NB4 (cell line): Measurements from ENCODE around the gene OR2C3.
"Not testable (repeated sequence)": the region's sequence is repeated elsewhere in the genome, so short reads cannot be mapped to it uniquely, and the experiment has no call there.

Experiments used
- DNase-seq: peaks from one replicate; pipeline ENCODE4 v3.0.0; 2010; ENCODE audit warnings: low read depth
- H3K4me3 ChIP-seq: one replicate; pipeline ENCODE4 v1.5.1; 2011; ENCODE audit warnings: mild to moderate bottlenecking, low read depth, low read length, moderate library complexity
- MYC ChIP-seq: IDR thresholded peaks from 2 replicates; pipeline ENCODE4 v1.6.1; 2011; ENCODE audit warnings: low read depth, low read length
- POLR2A ChIP-seq: IDR thresholded peaks from 2 replicates; pipeline ENCODE4 v1.6.1; 2011; ENCODE audit warnings: mild to moderate bottlenecking; ENCODE audit not compliant: insufficient read length; ENCODE audit errors: extremely low read depth
- TF ChIP-seq, protein P1 (sequence below): IDR thresholded peaks from one replicate; pipeline ENCODE4 v1.5.1; 2012; ENCODE audit warnings: low read depth, low read length
- TF ChIP-seq, protein P2 (sequence below): IDR thresholded peaks from 2 replicates; pipeline ENCODE4 v1.6.1; 2011; ENCODE audit warnings: low read depth, low read length

Gene OR2C3

DNA sequence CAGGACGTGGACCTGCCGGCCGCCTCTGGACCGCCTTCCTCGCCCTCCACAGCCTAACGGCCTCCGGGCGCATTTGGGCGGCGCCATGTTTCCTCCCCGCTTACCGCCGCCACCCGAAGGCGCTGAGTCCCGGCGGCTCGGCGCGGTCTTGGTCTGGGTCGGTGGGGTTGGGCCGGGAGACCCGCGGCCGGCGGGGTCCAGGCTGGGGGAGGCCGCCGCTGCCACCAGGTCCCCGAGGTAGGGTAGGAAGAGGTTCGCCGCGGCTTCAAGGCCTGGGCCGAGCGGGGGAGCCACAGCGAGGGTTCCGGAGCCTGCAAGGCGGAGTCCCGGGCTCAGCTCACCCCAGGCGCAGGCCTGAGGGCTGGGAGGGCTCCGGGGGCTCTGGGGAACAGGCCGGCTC, 5.5 kb downstream of the OR2C3 start:
- TF ChIP-seq POLR2A (no peak), MYC (no peak)
- no peak for DNase-seq
- no peak overlapping the region for H3K4me3 ChIP-seq

DNA sequence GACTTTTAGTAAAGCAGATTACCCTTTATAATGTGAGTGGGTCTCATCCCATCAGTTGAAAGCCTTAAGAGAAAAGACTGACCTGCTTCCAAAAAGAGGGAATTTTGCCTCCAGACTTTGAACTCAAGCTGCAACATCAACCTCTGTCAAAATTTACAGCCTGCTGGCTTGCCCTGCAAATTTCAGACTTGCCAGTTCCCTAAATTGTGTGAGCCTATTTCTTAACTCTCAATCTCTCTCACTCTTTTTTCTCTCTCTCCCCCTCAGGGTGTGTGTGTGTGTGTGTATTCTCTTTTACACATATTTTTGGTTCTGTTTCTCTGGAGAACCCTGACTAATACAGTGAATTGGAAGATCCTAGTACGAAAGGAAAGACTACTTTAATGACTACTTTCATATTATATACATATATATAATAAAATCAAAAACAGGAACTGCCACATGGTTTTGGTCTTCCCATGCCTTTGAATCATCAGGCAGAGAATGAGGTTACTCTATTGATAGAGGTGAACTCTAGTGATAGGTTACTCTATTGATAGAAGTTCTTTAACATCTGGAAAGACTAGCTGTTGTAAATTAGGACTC, 6.4 kb downstream of the OR2C3 start:
- TF ChIP-seq, protein P1, sequence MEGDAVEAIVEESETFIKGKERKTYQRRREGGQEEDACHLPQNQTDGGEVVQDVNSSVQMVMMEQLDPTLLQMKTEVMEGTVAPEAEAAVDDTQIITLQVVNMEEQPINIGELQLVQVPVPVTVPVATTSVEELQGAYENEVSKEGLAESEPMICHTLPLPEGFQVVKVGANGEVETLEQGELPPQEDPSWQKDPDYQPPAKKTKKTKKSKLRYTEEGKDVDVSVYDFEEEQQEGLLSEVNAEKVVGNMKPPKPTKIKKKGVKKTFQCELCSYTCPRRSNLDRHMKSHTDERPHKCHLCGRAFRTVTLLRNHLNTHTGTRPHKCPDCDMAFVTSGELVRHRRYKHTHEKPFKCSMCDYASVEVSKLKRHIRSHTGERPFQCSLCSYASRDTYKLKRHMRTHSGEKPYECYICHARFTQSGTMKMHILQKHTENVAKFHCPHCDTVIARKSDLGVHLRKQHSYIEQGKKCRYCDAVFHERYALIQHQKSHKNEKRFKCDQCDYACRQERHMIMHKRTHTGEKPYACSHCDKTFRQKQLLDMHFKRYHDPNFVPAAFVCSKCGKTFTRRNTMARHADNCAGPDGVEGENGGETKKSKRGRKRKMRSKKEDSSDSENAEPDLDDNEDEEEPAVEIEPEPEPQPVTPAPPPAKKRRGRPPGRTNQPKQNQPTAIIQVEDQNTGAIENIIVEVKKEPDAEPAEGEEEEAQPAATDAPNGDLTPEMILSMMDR: no peak
- TF ChIP-seq, protein P2, sequence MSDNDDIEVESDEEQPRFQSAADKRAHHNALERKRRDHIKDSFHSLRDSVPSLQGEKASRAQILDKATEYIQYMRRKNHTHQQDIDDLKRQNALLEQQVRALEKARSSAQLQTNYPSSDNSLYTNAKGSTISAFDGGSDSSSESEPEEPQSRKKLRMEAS: no peak
- TF ChIP-seq POLR2A (no peak), MYC (no peak)
- peak; percentile 13 for DNase-seq
- no peak overlapping the region for H3K4me3 ChIP-seq

GRCh38 chr1:247528812-247529474, 7.3 kb downstream of the OR2C3 start:
- no peak for TF ChIP-seq MYC
- TF ChIP-seq, protein P2: no peak
- TF ChIP-seq POLR2A: no peak
- TF ChIP-seq, protein P1: no peak
- no peak overlapping the region for H3K4me3 ChIP-seq
- no peak for DNase-seq

DNA sequence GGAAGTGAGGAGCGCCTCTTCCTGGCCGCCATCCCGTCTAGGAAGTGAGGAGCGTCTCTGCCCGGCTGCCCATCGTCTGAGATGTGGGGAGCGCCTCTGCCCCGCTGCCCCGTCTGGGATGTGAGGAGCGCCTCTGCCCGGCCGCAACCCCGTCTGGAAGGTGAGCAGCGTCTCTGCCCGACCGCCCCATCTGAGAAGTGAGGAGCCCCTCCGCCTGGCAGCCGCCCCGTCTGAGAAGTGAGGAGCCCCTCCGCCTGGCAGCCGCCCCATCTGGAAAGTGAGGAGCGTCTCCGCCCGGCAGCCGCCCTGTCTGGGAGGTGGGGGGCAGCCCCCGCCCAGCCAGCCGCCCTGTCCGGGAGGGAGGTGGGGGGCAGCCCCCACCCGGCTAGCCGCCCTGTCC, 14.4 kb downstream of the OR2C3 start:
- not testable (repeated sequence) for DNase-seq, H3K4me3 ChIP-seq

DNA sequence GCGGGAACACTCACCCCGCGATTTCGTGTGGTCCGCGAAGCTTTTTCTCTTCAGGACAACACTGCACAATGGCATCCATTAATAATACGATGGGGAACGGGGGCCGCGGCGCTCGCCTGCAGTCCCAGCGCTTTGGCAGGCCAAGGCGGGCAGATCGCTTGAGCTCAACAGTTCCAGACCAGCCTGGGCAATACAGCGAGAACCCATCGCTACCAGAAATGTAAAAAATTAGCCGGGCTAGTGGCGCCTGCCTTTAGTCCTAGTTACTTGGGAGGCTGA, 17.7 kb downstream of the OR2C3 start:
- TF ChIP-seq, protein P2: no peak
- TF ChIP-seq, protein P1: no peak
- no peak for TF ChIP-seq POLR2A
- TF ChIP-seq MYC: no peak
- no peak for DNase-seq
- no peak overlapping the region for H3K4me3 ChIP-seq

GRCh38 chr1:247517795-247518612, 18.2 kb downstream of the OR2C3 start:
- no peak for DNase-seq
- TF ChIP-seq, protein P2: no peak
- TF ChIP-seq POLR2A (no peak), MYC (no peak)
- TF ChIP-seq, protein P1: no peak
- H3K4me3 ChIP-seq: no peak overlapping the region
